ENCODE data around the gene HYDIN. TPM values are rescaled to one million over a fixed set of nuclear protein-coding genes. Genes with fewer than 3 reads are reported as not detected.

The HYDIN gene
- total RNA-seq, 1 experiment from 2014 or later: not detected

DNA sequence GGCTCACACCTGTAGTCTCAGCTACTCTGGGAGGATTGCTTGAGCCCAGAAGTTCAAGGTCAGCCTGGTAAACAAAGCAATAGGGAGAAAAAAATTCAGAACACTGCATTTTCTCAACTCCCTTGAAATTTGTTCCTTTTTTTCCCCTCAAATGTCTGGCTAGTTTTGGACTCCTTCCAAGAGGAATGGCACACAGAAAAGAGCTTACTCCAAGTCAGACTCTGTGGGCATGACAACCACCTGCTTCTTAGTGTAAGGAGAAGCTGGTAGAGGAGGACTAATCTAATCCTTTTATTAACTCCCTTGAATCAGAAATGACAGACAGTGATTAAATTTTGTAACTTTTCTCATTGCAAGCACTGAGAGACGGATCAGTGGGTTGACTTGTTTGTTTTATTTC is 27.9 kb upstream of the HYDIN start:
- TF ChIP-seq POLR2AphosphoS5 (IDR thresholded peaks at IDR 0.05; ENCODE audit: low read depth, low read length) (no peak), ZFX (IDR thresholded peaks at IDR 0.05) (no peak), FOSL1 (IDR thresholded peaks at IDR 0.05; ENCODE audit: low read depth) (no peak), YY1 (IDR thresholded peaks at IDR 0.05; ENCODE audit: extremely low read depth, insufficient replicate concordance, low read depth, low read length) (no peak), ZNF274 (IDR thresholded peaks at IDR 0.05; ENCODE audit: low read depth, low read length) (no peak), JUND (IDR thresholded peaks at IDR 0.05) (no peak), SRF (IDR thresholded peaks at IDR 0.05; ENCODE audit: low read depth) (no peak), SP1 (IDR thresholded peaks at IDR 0.05; ENCODE audit: low read depth) (no peak), ELF1 (IDR thresholded peaks at IDR 0.05; ENCODE audit: borderline replicate concordance, low read depth) (no peak), SIN3A (IDR thresholded peaks at IDR 0.05; ENCODE audit: low read depth) (no peak), CEBPB (IDR thresholded peaks at IDR 0.05; ENCODE audit: low read depth) (no peak), RAD21 (IDR thresholded peaks at IDR 0.05; ENCODE audit: low read depth) (no peak), EGR1 (IDR thresholded peaks at IDR 0.05; ENCODE audit: low read depth) (no peak), POLR2A (IDR thresholded peaks at IDR 0.05; ENCODE audit: borderline replicate concordance, extremely low read depth, insufficient read depth, insufficient read length) (no peak), CBX3 (IDR thresholded peaks at IDR 0.05; ENCODE audit: low read depth) (no peak)
- TF ChIP-seq, protein P1, sequence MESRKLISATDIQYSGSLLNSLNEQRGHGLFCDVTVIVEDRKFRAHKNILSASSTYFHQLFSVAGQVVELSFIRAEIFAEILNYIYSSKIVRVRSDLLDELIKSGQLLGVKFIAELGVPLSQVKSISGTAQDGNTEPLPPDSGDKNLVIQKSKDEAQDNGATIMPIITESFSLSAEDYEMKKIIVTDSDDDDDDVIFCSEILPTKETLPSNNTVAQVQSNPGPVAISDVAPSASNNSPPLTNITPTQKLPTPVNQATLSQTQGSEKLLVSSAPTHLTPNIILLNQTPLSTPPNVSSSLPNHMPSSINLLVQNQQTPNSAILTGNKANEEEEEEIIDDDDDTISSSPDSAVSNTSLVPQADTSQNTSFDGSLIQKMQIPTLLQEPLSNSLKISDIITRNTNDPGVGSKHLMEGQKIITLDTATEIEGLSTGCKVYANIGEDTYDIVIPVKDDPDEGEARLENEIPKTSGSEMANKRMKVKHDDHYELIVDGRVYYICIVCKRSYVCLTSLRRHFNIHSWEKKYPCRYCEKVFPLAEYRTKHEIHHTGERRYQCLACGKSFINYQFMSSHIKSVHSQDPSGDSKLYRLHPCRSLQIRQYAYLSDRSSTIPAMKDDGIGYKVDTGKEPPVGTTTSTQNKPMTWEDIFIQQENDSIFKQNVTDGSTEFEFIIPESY (IDR thresholded peaks at IDR 0.05; ENCODE audit: extremely low read depth, insufficient replicate concordance, low read length): no peak
- TF ChIP-seq, protein P2, sequence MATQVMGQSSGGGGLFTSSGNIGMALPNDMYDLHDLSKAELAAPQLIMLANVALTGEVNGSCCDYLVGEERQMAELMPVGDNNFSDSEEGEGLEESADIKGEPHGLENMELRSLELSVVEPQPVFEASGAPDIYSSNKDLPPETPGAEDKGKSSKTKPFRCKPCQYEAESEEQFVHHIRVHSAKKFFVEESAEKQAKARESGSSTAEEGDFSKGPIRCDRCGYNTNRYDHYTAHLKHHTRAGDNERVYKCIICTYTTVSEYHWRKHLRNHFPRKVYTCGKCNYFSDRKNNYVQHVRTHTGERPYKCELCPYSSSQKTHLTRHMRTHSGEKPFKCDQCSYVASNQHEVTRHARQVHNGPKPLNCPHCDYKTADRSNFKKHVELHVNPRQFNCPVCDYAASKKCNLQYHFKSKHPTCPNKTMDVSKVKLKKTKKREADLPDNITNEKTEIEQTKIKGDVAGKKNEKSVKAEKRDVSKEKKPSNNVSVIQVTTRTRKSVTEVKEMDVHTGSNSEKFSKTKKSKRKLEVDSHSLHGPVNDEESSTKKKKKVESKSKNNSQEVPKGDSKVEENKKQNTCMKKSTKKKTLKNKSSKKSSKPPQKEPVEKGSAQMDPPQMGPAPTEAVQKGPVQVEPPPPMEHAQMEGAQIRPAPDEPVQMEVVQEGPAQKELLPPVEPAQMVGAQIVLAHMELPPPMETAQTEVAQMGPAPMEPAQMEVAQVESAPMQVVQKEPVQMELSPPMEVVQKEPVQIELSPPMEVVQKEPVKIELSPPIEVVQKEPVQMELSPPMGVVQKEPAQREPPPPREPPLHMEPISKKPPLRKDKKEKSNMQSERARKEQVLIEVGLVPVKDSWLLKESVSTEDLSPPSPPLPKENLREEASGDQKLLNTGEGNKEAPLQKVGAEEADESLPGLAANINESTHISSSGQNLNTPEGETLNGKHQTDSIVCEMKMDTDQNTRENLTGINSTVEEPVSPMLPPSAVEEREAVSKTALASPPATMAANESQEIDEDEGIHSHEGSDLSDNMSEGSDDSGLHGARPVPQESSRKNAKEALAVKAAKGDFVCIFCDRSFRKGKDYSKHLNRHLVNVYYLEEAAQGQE (IDR thresholded peaks at IDR 0.05; ENCODE audit: low read depth): no peak
- TF ChIP-seq, protein P3, sequence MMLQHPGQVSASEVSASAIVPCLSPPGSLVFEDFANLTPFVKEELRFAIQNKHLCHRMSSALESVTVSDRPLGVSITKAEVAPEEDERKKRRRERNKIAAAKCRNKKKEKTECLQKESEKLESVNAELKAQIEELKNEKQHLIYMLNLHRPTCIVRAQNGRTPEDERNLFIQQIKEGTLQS (IDR thresholded peaks at IDR 0.05): no peak
- TF ChIP-seq, protein P4, sequence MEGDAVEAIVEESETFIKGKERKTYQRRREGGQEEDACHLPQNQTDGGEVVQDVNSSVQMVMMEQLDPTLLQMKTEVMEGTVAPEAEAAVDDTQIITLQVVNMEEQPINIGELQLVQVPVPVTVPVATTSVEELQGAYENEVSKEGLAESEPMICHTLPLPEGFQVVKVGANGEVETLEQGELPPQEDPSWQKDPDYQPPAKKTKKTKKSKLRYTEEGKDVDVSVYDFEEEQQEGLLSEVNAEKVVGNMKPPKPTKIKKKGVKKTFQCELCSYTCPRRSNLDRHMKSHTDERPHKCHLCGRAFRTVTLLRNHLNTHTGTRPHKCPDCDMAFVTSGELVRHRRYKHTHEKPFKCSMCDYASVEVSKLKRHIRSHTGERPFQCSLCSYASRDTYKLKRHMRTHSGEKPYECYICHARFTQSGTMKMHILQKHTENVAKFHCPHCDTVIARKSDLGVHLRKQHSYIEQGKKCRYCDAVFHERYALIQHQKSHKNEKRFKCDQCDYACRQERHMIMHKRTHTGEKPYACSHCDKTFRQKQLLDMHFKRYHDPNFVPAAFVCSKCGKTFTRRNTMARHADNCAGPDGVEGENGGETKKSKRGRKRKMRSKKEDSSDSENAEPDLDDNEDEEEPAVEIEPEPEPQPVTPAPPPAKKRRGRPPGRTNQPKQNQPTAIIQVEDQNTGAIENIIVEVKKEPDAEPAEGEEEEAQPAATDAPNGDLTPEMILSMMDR (IDR thresholded peaks at IDR 0.05 in 2 of 3, conservative IDR thresholded peaks at IDR 0.05 in 1 of 3; ENCODE audit: borderline replicate concordance in 1 of 3, insufficient read depth in 1 of 3, low read depth in 2 of 3, low read length in 2 of 3): no peak
- TF ChIP-seq, protein P5, sequence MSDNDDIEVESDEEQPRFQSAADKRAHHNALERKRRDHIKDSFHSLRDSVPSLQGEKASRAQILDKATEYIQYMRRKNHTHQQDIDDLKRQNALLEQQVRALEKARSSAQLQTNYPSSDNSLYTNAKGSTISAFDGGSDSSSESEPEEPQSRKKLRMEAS (IDR thresholded peaks at IDR 0.05): no peak
- Histone ChIP-seq H3K4me3 (replicated peaks in 1 of 2; ENCODE audit: low read depth in 1 of 2, low read length in 2 of 2) (no peak overlapping the region), H2AFZ (ENCODE audit: low read depth, low read length, poor library complexity, severe bottlenecking) (no peak overlapping the region), H4K20me1 (ENCODE audit: insufficient read depth) (no peaks in the 10 kb centered on the region), H3K27me3 (ENCODE audit: insufficient read depth, low read length) (0 out of 2 replicates have a peak, but pooled peaks cover 7% of the 10 kb centered on the region), H3K9ac (ENCODE audit: low read length) (no peak overlapping the region), H3K79me2 (ENCODE audit: insufficient read depth, low read length) (no peaks in the 10 kb centered on the region), H3K9me2 (ENCODE audit: insufficient read depth) (no peaks in the 10 kb centered on the region), H3K36me3 (ENCODE audit: control insufficient read depth in 1 of 2, insufficient read depth in 2 of 2, low read length in 2 of 2) (no peaks in the 10 kb centered on the region), H3K4me2 (ENCODE audit: low read length) (no peak overlapping the region), H3K27ac (ENCODE audit: low read depth, low read length) (no peak overlapping the region), H3K9me3 (ENCODE audit: control insufficient read depth in 1 of 2, insufficient read depth in 1 of 2, low read depth in 1 of 2, low read length in 2 of 2) (no peaks in the 10 kb centered on the region), H3K4me1 (ENCODE audit: control insufficient read depth in 1 of 2, insufficient read depth in 2 of 2, low read length in 2 of 2) (no peaks in the 10 kb centered on the region)
- DNase-seq (ENCODE audit: low read depth, low spot score): no peak
- ChIA-PET RAD21 (ENCODE audit: low non-redundant PET in 1 of 2, low total read pairs in 2 of 2, uncharacterized antibody in 2 of 2, unreplicated experiment in 2 of 2) (no interaction called here), POLR2A (no interaction called here), CTCF (no interaction called here)
- ATAC-seq: no peak
- intact Hi-C loops (cut with micrococcal nuclease): no loop called here
- BruUV-seq (replicated peaks): no TSS peak
